Measurements from ENCODE around the gene NSD2. TPM values are rescaled to one million over a fixed set of nuclear protein-coding genes. Genes with fewer than 3 reads are reported as not detected.

Gene NSD2
- total RNA-seq, 4 donors from 2014 or later: 56.0 to 255 (median 98.9) TPM

DNA sequence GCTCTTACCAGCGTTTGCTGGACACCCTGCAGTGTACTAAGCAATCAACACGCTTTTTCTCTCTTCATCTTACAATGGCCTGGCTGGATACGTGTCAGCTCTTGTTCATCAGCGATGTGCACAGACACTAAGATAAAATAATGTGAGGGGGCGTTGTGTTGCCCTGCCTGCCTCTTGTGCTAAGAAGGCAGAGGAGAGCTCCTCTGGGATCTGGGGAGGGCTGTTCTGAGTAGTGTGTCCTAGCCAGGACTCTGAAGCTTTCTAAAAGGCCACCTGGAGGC is 87.9 kb downstream of the NSD2 start:
- Histone ChIP-seq H3K4me3 (no peak overlapping the region), H3K36me3 (peaks cover 0 to 81% (median 0%) of the 10 kb centered on the region in 3 donors), H3K9me3 (no peaks in the 10 kb centered on the region), H3K4me1 (no peaks in the 10 kb centered on the region), H3K27ac (no peak overlapping the region), H3K27me3 (no peaks in the 10 kb centered on the region)
- no peak for DNase-seq
- TF ChIP-seq, protein P1, sequence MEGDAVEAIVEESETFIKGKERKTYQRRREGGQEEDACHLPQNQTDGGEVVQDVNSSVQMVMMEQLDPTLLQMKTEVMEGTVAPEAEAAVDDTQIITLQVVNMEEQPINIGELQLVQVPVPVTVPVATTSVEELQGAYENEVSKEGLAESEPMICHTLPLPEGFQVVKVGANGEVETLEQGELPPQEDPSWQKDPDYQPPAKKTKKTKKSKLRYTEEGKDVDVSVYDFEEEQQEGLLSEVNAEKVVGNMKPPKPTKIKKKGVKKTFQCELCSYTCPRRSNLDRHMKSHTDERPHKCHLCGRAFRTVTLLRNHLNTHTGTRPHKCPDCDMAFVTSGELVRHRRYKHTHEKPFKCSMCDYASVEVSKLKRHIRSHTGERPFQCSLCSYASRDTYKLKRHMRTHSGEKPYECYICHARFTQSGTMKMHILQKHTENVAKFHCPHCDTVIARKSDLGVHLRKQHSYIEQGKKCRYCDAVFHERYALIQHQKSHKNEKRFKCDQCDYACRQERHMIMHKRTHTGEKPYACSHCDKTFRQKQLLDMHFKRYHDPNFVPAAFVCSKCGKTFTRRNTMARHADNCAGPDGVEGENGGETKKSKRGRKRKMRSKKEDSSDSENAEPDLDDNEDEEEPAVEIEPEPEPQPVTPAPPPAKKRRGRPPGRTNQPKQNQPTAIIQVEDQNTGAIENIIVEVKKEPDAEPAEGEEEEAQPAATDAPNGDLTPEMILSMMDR (IDR thresholded peaks at IDR 0.05): no peak
- no peak for TF ChIP-seq POLR2A (IDR thresholded peaks at IDR 0.05)

- DNase-seq: no peak
- TF ChIP-seq POLR2A (IDR thresholded peaks at IDR 0.05): no peak
- TF ChIP-seq, protein P1 (IDR thresholded peaks at IDR 0.05): no peak
- H3K4me3 ChIP-seq: no peak overlapping the region
- H3K27me3 ChIP-seq: no peaks in the 10 kb centered on the region
- H3K27ac ChIP-seq: no peak overlapping the region
- H3K9me3 ChIP-seq: no peaks in the 10 kb centered on the region
- H3K4me1 ChIP-seq: no peaks in the 10 kb centered on the region
- peaks cover 0 to 76% (median 0%) of the 10 kb centered on the region in 3 donors for H3K36me3 ChIP-seq
These were observed 89.1 kb downstream of the NSD2 start for GRCh38 chr4:1960170-1960825.

GRCh38 chr4:1961038-1961437 is 89.8 kb downstream of the NSD2 start:
- Histone ChIP-seq H3K4me1 (no peaks in the 10 kb centered on the region), H3K36me3 (peaks cover 0 to 70% (median 0%) of the 10 kb centered on the region in 3 donors), H3K27ac (no peak overlapping the region), H3K9me3 (no peaks in the 10 kb centered on the region), H3K4me3 (no peak overlapping the region), H3K27me3 (no peaks in the 10 kb centered on the region)
- no peak for TF ChIP-seq POLR2A (IDR thresholded peaks at IDR 0.05)
- TF ChIP-seq, protein P1 (IDR thresholded peaks at IDR 0.05): no peak
- DNase-seq: no peak

DNA sequence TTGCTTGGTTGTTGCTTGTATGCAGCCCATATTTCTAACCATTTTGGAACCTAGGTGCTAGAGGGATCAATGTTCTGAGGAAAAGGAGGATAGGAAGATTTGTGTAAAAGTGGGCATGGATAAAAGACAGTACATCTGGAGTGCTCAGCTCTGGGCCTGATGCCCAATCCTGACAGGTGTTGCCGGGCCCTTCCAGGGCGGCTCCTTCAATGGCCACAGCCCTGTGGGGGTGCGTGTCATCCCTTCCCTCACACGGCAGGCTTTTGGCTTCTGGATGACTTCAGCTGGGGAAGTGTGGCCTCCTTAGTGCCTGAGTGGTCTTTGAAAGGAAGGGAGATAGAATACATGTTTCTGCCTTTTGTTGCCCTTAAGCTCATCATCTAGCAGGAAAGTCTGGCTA is 90.4 kb downstream of the NSD2 start:
- H3K27ac ChIP-seq: no peak overlapping the region
- no peak for DNase-seq
- H3K9me3 ChIP-seq: no peaks in the 10 kb centered on the region
- no peak overlapping the region for H3K4me3 ChIP-seq
- H3K27me3 ChIP-seq: no peaks in the 10 kb centered on the region
- no peaks in the 10 kb centered on the region for H3K4me1 ChIP-seq
- H3K36me3 ChIP-seq: peaks cover 0 to 65% (median 0%) of the 10 kb centered on the region in 3 donors
- TF ChIP-seq POLR2A (IDR thresholded peaks at IDR 0.05): no peak
- TF ChIP-seq, protein P1 (IDR thresholded peaks at IDR 0.05): no peak

DNA sequence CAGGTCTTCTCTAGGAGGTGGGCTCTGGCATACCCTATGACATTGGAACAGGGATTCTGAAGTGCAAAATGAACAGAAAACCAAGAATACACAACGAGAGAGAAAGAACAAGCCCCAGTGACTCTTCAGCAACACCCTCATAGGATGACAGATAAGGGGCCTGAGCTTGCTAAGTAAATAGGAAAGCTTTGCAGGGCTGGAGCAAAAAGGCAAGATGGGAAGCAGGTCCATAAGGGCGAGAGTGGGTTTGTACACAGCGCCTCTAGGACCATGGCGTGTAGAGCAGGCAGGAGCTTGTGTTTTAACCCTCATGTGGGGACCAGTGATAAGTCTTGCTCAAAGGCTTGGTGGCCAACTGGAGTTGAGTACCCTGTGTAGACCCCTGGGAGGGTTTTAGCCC is 91.8 kb downstream of the NSD2 start:
- no peak overlapping the region for H3K4me3 ChIP-seq
- peaks cover 0 to 55% (median 0%) of the 10 kb centered on the region in 3 donors for H3K36me3 ChIP-seq
- H3K4me1 ChIP-seq: no peaks in the 10 kb centered on the region
- TF ChIP-seq, protein P1 (IDR thresholded peaks at IDR 0.05): no peak
- TF ChIP-seq POLR2A (IDR thresholded peaks at IDR 0.05): no peak
- no peak overlapping the region for H3K27ac ChIP-seq
- no peak for DNase-seq
- H3K9me3 ChIP-seq: no peaks in the 10 kb centered on the region
- H3K27me3 ChIP-seq: no peaks in the 10 kb centered on the region

DNA sequence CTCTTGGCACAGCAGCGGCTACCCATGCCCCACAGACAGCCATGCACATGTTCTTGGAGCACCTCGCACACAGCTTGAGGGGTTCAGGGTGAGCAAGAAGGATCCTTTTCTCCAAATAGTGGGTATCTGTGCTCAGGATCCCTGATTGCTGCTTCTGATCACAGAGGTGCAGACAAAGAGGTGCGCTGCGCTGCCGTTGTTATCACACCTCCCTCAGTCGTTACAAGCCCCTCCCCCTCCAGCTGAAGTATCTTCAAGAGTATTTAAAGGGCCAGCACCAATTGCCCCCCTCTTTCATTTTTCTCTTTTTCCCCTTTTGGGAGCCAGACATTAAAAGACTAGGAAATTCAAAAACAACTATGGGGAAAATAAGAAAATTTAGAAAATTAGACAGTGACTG is 93.2 kb downstream of the NSD2 start:
- DNase-seq: no peak
- peaks cover 0 to 49% (median 0%) of the 10 kb centered on the region in 3 donors for H3K36me3 ChIP-seq
- no peaks in the 10 kb centered on the region for H3K27me3 ChIP-seq
- no peaks in the 10 kb centered on the region for H3K9me3 ChIP-seq
- no peaks in the 10 kb centered on the region for H3K4me1 ChIP-seq
- TF ChIP-seq, protein P1 (IDR thresholded peaks at IDR 0.05): no peak
- TF ChIP-seq POLR2A (IDR thresholded peaks at IDR 0.05): no peak
- no peak overlapping the region for H3K4me3 ChIP-seq
- H3K27ac ChIP-seq: no peak overlapping the region

All from Peyer's patch (tissue), 4 donors.